EH (cell line): Measurements from ENCODE around the gene NBEA.
A peak's percentile ranks its signal among the peaks of the same experiment; 100 is the strongest.

Experiments
- DNase-seq: peaks from one replicate; pipeline ENCODE4 v3.0.0-alpha.2; 2015; ENCODE audit warnings: low read depth

NBEA gene

DNA sequence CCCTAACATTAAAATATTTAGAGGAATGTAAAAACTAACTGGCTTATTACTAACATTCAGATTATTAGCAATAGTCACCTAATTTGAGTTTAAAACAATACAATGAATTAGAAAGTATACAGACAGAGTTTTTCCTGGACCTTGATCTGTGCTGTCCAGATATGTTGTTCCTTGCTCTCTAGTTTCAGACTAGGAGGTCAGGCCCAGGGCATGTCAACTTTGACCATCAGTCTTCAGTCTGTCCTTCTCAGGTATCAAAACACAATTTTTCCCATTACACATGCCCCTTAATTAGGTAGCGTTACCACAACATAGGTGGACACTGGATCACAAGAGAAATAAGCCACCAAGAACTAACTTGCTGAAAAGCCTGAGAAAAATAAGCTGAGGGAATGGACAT is 337.4 kb downstream of the NBEA start:
- no peak for DNase-seq

DNA sequence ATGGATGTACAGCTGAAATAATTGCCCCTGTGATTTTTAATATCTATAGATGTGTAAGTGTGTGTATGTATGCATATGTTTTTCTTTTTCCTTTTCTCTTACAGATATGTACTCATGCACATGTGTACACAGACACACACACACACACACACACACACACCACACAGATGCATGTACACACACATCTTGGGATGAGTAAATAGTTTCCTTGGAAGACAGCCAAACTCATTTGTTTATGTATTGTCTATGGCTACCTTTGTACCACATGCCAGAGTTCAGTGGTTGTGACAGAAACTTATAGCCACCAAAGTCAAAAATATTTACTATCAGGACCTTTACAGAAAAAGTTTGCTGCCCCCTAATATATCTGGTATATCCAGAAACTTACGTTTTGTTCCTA is 341.8 kb downstream of the NBEA start:
- DNase-seq = peak; percentile 3

GRCh38 chr13:35285677-35286076 is 343.6 kb downstream of the NBEA start:
- no peak for DNase-seq

GRCh38 chr13:35292329-35292728 is 350.3 kb downstream of the NBEA start:
- no peak for DNase-seq

DNA sequence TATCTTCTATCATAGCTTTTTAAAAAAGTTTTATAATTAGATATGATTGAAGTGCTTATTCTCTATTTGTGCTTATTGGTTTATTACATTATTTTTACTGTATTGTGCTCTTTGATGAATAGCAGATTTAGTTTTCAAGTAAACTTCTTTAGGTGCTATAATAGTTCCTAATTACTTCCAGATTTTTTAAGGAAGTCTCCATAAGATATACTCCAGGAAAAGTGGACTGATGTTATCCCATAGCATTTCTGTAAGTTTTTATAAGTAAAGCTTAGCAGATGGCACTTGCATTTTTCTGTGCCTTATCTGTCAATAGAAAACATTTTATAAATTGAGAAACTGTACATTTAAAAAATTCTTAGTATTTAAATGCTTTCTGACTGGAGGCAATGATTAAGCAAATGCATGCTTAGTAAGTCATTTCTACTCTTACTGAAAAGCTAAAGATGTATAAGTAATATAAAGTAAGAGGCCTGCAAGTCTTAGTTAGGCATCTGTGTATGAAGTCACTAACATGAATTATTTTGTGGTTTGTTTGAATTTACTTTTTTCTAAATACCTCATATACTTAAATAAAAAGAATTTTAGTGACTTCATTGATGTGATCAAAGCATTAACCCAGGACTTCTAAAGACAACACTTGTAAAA is 351.6 kb downstream of the NBEA start:
- peak; percentile 9 for DNase-seq

- DNase-seq = no peak
Observed at GRCh38 chr13:35309706-35310105, 367.6 kb downstream of the NBEA start.

DNA sequence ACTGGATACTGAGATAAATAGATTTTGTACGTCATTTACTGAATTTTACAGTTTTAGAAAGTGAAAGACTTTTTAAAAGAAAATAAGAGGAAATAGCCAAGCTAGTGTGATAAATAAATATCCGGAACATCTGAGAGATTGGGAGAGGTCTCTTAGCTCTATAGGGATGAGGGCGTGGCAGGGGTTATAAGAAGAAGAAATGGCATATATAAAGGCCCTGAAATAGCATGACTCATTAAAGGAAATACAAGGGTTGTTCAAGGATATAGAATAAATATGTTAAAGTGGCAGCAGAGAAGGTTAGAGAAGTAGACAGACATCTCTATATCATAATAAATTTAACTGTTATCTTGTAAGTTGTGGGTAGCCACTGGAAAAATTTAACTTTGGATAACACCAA is 390.1 kb downstream of the NBEA start:
- DNase-seq = no peak

- DNase-seq = no peak
Observed at GRCh38 chr13:35333157-35333556, 391.1 kb downstream of the NBEA start.

DNA sequence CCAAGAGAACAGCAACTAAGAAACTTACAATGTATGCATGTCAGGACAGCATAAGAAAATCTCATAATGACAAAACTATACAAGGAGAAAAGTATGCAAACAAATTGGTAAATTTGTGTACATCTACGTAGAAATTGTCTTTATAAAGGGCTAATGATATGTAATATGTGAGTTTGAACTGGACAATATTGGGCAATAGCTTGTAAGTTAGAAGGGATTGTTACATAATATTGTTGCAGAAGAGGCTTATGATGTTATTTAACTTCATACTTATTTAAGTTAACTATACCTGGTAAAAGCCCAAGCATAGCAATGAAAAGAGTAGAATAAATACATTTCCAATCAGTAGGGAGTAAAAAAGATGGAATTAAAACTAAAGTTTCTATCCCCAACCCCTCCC is 400.4 kb downstream of the NBEA start:
- DNase-seq = no peak

- DNase-seq = no peak
Observed at GRCh38 chr13:35343417-35343816, 401.3 kb downstream of the NBEA start.

DNA sequence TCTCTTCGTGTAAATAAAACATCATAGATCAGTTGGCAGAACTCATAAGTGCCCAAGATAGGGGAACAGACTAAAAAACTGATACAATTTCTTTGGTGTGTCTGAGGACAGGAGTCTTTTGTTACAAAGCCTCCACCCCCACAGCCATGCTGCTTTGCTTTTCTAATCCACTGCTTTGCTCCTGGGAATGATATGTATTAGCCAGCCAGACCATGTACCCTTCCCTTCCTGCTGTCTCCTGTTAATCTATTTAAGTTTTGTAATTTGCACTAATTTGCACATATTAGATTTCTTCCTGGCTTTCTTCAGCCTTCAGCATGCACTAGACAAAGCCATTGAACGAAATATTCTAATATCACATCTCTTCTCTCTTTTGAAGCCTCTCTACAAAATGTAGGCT is 403.9 kb downstream of the NBEA start:
- no peak for DNase-seq

- DNase-seq = no peak
Observed at GRCh38 chr13:35346494-35346893, 404.4 kb downstream of the NBEA start.

DNA sequence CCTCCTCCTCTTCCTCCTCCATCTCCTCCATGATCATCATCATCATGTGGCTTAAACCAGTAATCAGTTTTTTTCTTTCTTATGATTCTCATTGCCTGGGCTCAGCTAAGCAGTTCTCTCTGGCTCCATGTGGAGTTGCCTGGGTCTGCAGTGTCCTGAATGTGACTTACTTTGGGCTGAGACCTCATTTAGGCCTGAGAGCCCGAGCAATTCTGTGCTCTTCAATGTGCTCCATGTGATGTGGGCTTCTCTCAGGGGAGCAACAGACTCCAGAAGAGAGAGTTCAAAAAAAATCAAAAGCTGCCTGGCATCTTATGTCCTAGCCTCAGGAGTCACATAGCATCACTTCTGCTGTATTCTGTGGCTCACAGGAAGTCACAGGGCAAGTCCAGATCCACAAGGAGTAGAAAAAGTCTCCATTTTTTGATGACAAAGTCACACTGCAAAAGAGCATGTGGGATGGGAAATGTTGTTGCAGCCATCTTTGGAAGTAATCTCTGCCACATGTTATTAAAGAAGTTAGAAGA is 405.7 kb downstream of the NBEA start:
- no peak for DNase-seq

DNA sequence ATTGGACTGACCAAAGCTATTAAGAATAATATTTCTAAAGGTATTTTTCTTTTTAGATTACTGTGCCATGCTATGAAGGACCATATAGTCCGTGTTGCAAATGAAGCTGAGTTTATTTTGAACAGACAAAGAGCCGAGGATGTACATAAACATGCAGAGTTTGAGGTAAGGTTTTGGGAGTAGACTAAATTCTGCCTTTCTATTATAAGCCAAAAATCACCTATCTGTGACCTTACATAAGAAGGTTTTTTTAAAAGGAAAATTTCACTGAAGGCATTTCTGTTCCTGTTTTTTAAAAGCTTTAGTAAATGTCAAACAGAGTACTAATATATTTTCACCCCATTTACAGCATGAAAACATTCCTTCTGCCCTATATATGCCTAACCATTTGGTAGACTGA is 407.0 kb downstream of the NBEA start:
- DNase-seq = no peak

GRCh38 chr13:35349673-35350278 is 407.7 kb downstream of the NBEA start:
- DNase-seq = no peak

GRCh38 chr13:35354285-35354684 is 412.2 kb downstream of the NBEA start:
- no peak for DNase-seq

- no peak for DNase-seq
Observed at GRCh38 chr13:35354882-35355281, 412.8 kb downstream of the NBEA start.

GRCh38 chr13:35356572-35356971 is 414.5 kb downstream of the NBEA start:
- DNase-seq = no peak

GRCh38 chr13:35365883-35366282 is 423.8 kb downstream of the NBEA start:
- no peak for DNase-seq

GRCh38 chr13:35367586-35367985 is 425.5 kb downstream of the NBEA start:
- DNase-seq = no peak

DNA sequence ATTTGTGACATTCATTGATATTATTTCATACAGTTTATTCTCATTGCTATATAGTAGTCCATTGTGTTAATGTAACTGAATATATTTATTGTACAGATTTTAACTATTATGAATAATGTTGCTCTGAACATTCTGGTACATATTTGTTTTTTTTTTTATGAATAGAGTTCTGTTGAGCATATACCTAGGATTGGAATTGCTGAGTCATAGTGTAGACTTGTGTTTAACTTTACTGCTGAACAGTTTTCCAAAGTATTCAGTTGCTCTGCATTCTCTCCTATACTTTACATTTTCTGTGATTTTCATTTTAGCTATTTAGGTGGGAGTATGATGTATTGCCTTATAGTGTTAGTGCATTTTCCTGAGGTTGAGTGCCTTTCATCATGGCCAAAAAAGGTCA is 436.9 kb downstream of the NBEA start:
- peak; percentile 3 for DNase-seq

- no peak for DNase-seq
Observed at GRCh38 chr13:35379663-35380062, 437.6 kb downstream of the NBEA start.

- no peak for DNase-seq
Observed at GRCh38 chr13:35387682-35388250, 445.7 kb downstream of the NBEA start.
